Nephron progenitor cell (in vitro differentiated cells): ENCODE measurements around the gene CCDC183.
"Not testable (repeated sequence)": the region's sequence is repeated elsewhere in the genome, so short reads cannot be mapped to it uniquely, and the experiment has no call there.

ENCODE experiments used
- DNase-seq: peaks from one replicate; pipeline ENCODE4 v3.0.0; 2021
- H3K27ac Mint-ChIP-seq: 2 replicates; pipeline ENCODE4 v1.8.0; 2021; ENCODE audit warnings: mild to moderate bottlenecking, moderate library complexity, mixed read lengths
- H3K27me3 Mint-ChIP-seq: 2 replicates; pipeline ENCODE4 v1.8.0; 2021; ENCODE audit warnings: mild to moderate bottlenecking, low read depth, mixed read lengths; ENCODE audit not compliant: poor library complexity
- H3K36me3 Mint-ChIP-seq: 2 replicates; pipeline ENCODE4 v1.8.0; 2021; ENCODE audit warnings: low read depth, mixed read lengths
- H3K4me1 Mint-ChIP-seq: 2 replicates; pipeline ENCODE4 v1.8.0; 2021; ENCODE audit warnings: mixed read lengths
- H3K4me3 Mint-ChIP-seq: 2 replicates; pipeline ENCODE4 v1.8.0; 2021; ENCODE audit warnings: mild to moderate bottlenecking, moderate library complexity, mixed read lengths
- H3K9me3 Mint-ChIP-seq: 2 replicates; pipeline ENCODE4 v1.8.0; 2021; ENCODE audit warnings: mild to moderate bottlenecking, moderate library complexity, mixed read lengths
- CTCF ChIP-seq: fragments of 200-600 bp; sonication (generic); IDR thresholded peaks from 2 replicates; pipeline ENCODE4 v1.5.0; 2021; ENCODE audit warnings: antibody characterized with exemption

The CCDC183 gene

GRCh38 chr9:136766410-136767120 is 29.6 kb upstream of the CCDC183 start:
- peak; percentile 47 for DNase-seq
- Mint-ChIP-seq H3K27me3 (peaks cover 34% of the 10 kb centered on the region), H3K4me1 (peaks cover 19% of the 10 kb centered on the region)
- not testable (repeated sequence) for H3K9me3 Mint-ChIP-seq, H3K36me3 Mint-ChIP-seq, H3K4me3 Mint-ChIP-seq, H3K27ac Mint-ChIP-seq
- peak; percentile 50 for TF ChIP-seq CTCF

GRCh38 chr9:136769710-136770191 is 26.4 kb upstream of the CCDC183 start:
- peaks cover 14% of the 10 kb centered on the region for H3K9me3 Mint-ChIP-seq
- H3K4me1 Mint-ChIP-seq, result peaks cover 19% of the 10 kb centered on the region
- H3K4me3 Mint-ChIP-seq, result peak overlapping the region; percentile 65
- TF ChIP-seq CTCF, result peak; percentile 37
- DNase-seq, result peak; percentile 79
- H3K27ac Mint-ChIP-seq, result no peak overlapping the region
- H3K27me3 Mint-ChIP-seq, result peaks cover 46% of the 10 kb centered on the region
- H3K36me3 Mint-ChIP-seq, result no peaks in the 10 kb centered on the region

GRCh38 chr9:136771907-136772415 is 24.2 kb upstream of the CCDC183 start:
- peaks cover 13% of the 10 kb centered on the region for H3K4me1 Mint-ChIP-seq
- DNase-seq, result no peak
- H3K9me3 Mint-ChIP-seq, result peaks cover 17% of the 10 kb centered on the region
- no peak overlapping the region for H3K27ac Mint-ChIP-seq
- H3K36me3 Mint-ChIP-seq, result no peaks in the 10 kb centered on the region
- H3K4me3 Mint-ChIP-seq, result no peak overlapping the region
- peaks cover 51% of the 10 kb centered on the region for H3K27me3 Mint-ChIP-seq
- no peak for TF ChIP-seq CTCF

GRCh38 chr9:136773386-136774044 is 22.6 kb upstream of the CCDC183 start:
- no peak for TF ChIP-seq CTCF
- no peak overlapping the region for H3K4me3 Mint-ChIP-seq
- H3K4me1 Mint-ChIP-seq, result peaks cover 25% of the 10 kb centered on the region
- peaks cover 26% of the 10 kb centered on the region for H3K9me3 Mint-ChIP-seq
- peaks cover 50% of the 10 kb centered on the region for H3K27me3 Mint-ChIP-seq
- H3K36me3 Mint-ChIP-seq, result no peaks in the 10 kb centered on the region
- DNase-seq, result no peak
- H3K27ac Mint-ChIP-seq, result no peak overlapping the region

- TF ChIP-seq CTCF, result no peak
These were observed 21.6 kb upstream of the CCDC183 start for GRCh38 chr9:136774416-136775045.

More at GRCh38 chr9:136774416-136775045, 21.6 kb upstream of the CCDC183 start:
- no peak overlapping the region for H3K4me3 Mint-ChIP-seq
- peaks cover 35% of the 10 kb centered on the region for H3K4me1 Mint-ChIP-seq
- peaks cover 59% of the 10 kb centered on the region for H3K27me3 Mint-ChIP-seq
- no peak overlapping the region for H3K27ac Mint-ChIP-seq
- DNase-seq, result no peak
- H3K36me3 Mint-ChIP-seq, result peaks cover 6% of the 10 kb centered on the region
- peaks cover 36% of the 10 kb centered on the region for H3K9me3 Mint-ChIP-seq
